H9 (cell line): ENCODE results near the gene LIAS. TPM values are rescaled to one million over a fixed set of nuclear protein-coding genes. Genes with fewer than 3 reads are reported as not detected.

ENCODE experiments used
- DNase-seq: peaks from one replicate; pipeline ENCODE4 v3.0.0-alpha.2; 2017
- H2AFZ ChIP-seq: one replicate; pipeline ENCODE4 v1.6.1; 2013; ENCODE audit warnings: mild to moderate bottlenecking, low read length, control low read depth, moderate library complexity
- H2AK5ac ChIP-seq: 2 replicates; pipeline ENCODE4 v1.6.1; 2013; ENCODE audit warnings: low read length, control low read depth, mixed read lengths; ENCODE audit not compliant: insufficient read length
- H2BK120ac ChIP-seq: one replicate; pipeline ENCODE4 v1.6.1; 2013; ENCODE audit warnings: low read depth, mild to moderate bottlenecking, low read length, control low read depth, inconsistent platforms; ENCODE audit not compliant: poor library complexity, severe bottlenecking
- H2BK12ac ChIP-seq: 2 replicates; pipeline ENCODE4 v1.6.1; 2013; ENCODE audit warnings: low read length, control low read depth, mixed read lengths, low read depth; ENCODE audit not compliant: insufficient read length
- H2BK15ac ChIP-seq: 2 replicates; pipeline ENCODE4 v1.6.1; 2013; ENCODE audit warnings: low read depth, low read length, control low read depth
- H2BK20ac ChIP-seq: one replicate; pipeline ENCODE4 v1.6.1; 2013; ENCODE audit warnings: low read depth, mild to moderate bottlenecking, low read length, control low read depth, inconsistent platforms; ENCODE audit not compliant: poor library complexity, severe bottlenecking
- H2BK5ac ChIP-seq: 2 replicates; pipeline ENCODE4 v1.6.1; 2013; ENCODE audit warnings: low read length, control low read depth, mixed read lengths; ENCODE audit not compliant: insufficient read length
- H3K14ac ChIP-seq: 2 replicates; pipeline ENCODE4 v1.6.1; 2013; ENCODE audit warnings: low read length, control low read depth; ENCODE audit not compliant: insufficient read depth
- H3K18ac ChIP-seq: 2 replicates; pipeline ENCODE4 v1.6.1; 2013; ENCODE audit warnings: low read depth, mild to moderate bottlenecking, mixed read lengths, low read length, control low read depth; ENCODE audit not compliant: insufficient read length
- H3K23ac ChIP-seq: 2 replicates; pipeline ENCODE4 v1.6.1; 2013; ENCODE audit warnings: low read length, control low read depth, mixed read lengths, low read depth; ENCODE audit not compliant: insufficient read length
- H3K23me2 ChIP-seq: 2 replicates; pipeline ENCODE4 v1.6.1; 2013; ENCODE audit warnings: low read depth, mild to moderate bottlenecking, mixed read lengths, low read length, control low read depth; ENCODE audit not compliant: insufficient read length, poor library complexity, severe bottlenecking
- H3K27ac ChIP-seq: 2 replicates; pipeline ENCODE4 v1.5.1; 2013; ENCODE audit warnings: low read length, control low read depth, mixed read lengths, low read depth; ENCODE audit not compliant: insufficient read length
- H3K27me3 ChIP-seq: 2 replicates; pipeline ENCODE4 v1.6.1; 2013; ENCODE audit warnings: low read length, control low read depth, inconsistent platforms; ENCODE audit not compliant: insufficient read depth
- H3K4ac ChIP-seq: 2 replicates; pipeline ENCODE4 v1.6.1; 2013; ENCODE audit warnings: low read depth, mild to moderate bottlenecking, control low read depth, inconsistent platforms, low read length, moderate library complexity
- H3K4me1 ChIP-seq: 2 replicates; pipeline ENCODE4 v1.6.1; 2013; ENCODE audit warnings: low read length, control low read depth, inconsistent platforms; ENCODE audit not compliant: insufficient read depth
- H3K4me2 ChIP-seq: 2 replicates; pipeline ENCODE4 v1.6.1; 2013; ENCODE audit warnings: low read length, control low read depth, mixed read lengths; ENCODE audit not compliant: insufficient read length, insufficient read depth
- H3K56ac ChIP-seq: 2 replicates; pipeline ENCODE4 v1.6.1; 2013; ENCODE audit warnings: low read depth, mild to moderate bottlenecking, mixed read lengths, low read length, control low read depth; ENCODE audit not compliant: insufficient read length
- H3K79me1 ChIP-seq: 2 replicates; pipeline ENCODE4 v1.6.1; 2013; ENCODE audit warnings: low read depth, mild to moderate bottlenecking, moderate library complexity, low read length, control low read depth, inconsistent platforms; ENCODE audit not compliant: insufficient read depth, poor library complexity, severe bottlenecking
- H3K79me2 ChIP-seq: 2 replicates; pipeline ENCODE4 v1.6.1; 2013; ENCODE audit warnings: low read length, control low read depth, inconsistent platforms; ENCODE audit not compliant: insufficient read depth
- H3K9ac ChIP-seq: 2 replicates; pipeline ENCODE4 v1.6.1; 2013; ENCODE audit warnings: low read length, control low read depth, mixed read lengths; ENCODE audit not compliant: insufficient read length; ENCODE audit errors: extremely low read depth
- H3K9me3 ChIP-seq: one replicate; pipeline ENCODE4 v1.6.1; 2013; ENCODE audit warnings: low read depth, low read length, inconsistent platforms; ENCODE audit not compliant: control insufficient read depth
- H3T11ph ChIP-seq: one replicate; pipeline ENCODE4 v1.6.1; 2013; ENCODE audit warnings: mild to moderate bottlenecking, low read length, control low read depth, inconsistent platforms
- H4K20me1 ChIP-seq: one replicate; pipeline ENCODE4 v1.6.1; 2013; ENCODE audit not compliant: control insufficient read depth, insufficient read length, insufficient read depth
- H4K5ac ChIP-seq: 2 replicates; pipeline ENCODE4 v1.6.1; 2013; ENCODE audit warnings: low read depth, mild to moderate bottlenecking, mixed read lengths, low read length, control low read depth; ENCODE audit not compliant: insufficient read length
- H4K8ac ChIP-seq: replicated peaks from 2 replicates; pipeline ENCODE4 v1.6.1; 2013; ENCODE audit warnings: low read length, control low read depth, mixed read lengths, low read depth; ENCODE audit not compliant: insufficient read length
- H4K91ac ChIP-seq: 2 replicates; pipeline ENCODE4 v1.6.1; 2013; ENCODE audit warnings: low read depth, mild to moderate bottlenecking, moderate library complexity, mixed read lengths, low read length, control low read depth; ENCODE audit not compliant: insufficient read length
- H3K27ac Mint-ChIP-seq, 3 experiments: 2 replicates in 2 of 3; 3 replicates in 1 of 3; pipeline ENCODE4 v1.8.0; 2020 to 2021; ENCODE audit warnings: mixed read lengths in 3 of 3, mild to moderate bottlenecking in 1 of 3, moderate library complexity in 1 of 3
- H3K27me3 Mint-ChIP-seq: 2 replicates; pipeline ENCODE4 v1.8.0; 2021; ENCODE audit warnings: low read depth, mild to moderate bottlenecking, moderate library complexity, mixed read lengths
- H3K36me3 Mint-ChIP-seq, 3 experiments: 2 replicates in 2 of 3; 3 replicates in 1 of 3; pipeline ENCODE4 v1.8.0; 2020 to 2021; ENCODE audit warnings: low read depth in 3 of 3, mixed read lengths in 3 of 3; ENCODE audit not compliant: insufficient read depth in 1 of 3
- H3K4me1 Mint-ChIP-seq, 2 experiments: 2 replicates each; pipeline ENCODE4 v1.8.0; 2020; ENCODE audit warnings: mixed read lengths in 2 of 2
- H3K4me3 Mint-ChIP-seq, 2 experiments: 2 replicates in 1 of 2; 3 replicates in 1 of 2; pipeline ENCODE4 v1.8.0; 2020 to 2021; ENCODE audit warnings: mild to moderate bottlenecking in 2 of 2, mixed read lengths in 2 of 2, moderate library complexity in 1 of 2
- H3K9me3 Mint-ChIP-seq, 2 experiments: 2 replicates in 1 of 2; 3 replicates in 1 of 2; pipeline ENCODE4 v1.8.0; 2020; ENCODE audit warnings: mild to moderate bottlenecking in 2 of 2, mixed read lengths in 2 of 2, moderate library complexity in 1 of 2
- WGBS: extraction: QIAGEN DNeasy Blood & Tissue Kit; methylation state at CpG from one replicate; pipeline ENCODE4 v1.1.7; 2013; ENCODE audit warnings: missing lambda C conversion rate, low lambda C conversion rate, mixed read lengths; ENCODE audit not compliant: insufficient read length; ENCODE audit errors: extremely low coverage; 5-methylcytosine and 5-hydroxymethylcytosine counted together
- microRNA-seq: library from miRNA; unstranded; fragments of <30 nt; microRNA quantifications from one replicate; pipeline ENCODE4, GENCODE V29; 2020; ENCODE audit warnings: borderline microRNAs expressed
- total RNA-seq: library from RNA; stranded (reverse); gene quantifications from 2 replicates; pipeline ENCODE4 v1.2.1, GENCODE V29; 2021
- TF ChIP-seq, protein P1 (sequence below): fragments of 200-600 bp; sonication (generic); conservative IDR thresholded peaks from 3 replicates; pipeline ENCODE4 v1.8.0; 2021; ENCODE audit warnings: antibody characterized with exemption, mild to moderate bottlenecking

The LIAS gene
- total RNA-seq, 1 experiment from 2014 or later, result 18.5 TPM

DNA sequence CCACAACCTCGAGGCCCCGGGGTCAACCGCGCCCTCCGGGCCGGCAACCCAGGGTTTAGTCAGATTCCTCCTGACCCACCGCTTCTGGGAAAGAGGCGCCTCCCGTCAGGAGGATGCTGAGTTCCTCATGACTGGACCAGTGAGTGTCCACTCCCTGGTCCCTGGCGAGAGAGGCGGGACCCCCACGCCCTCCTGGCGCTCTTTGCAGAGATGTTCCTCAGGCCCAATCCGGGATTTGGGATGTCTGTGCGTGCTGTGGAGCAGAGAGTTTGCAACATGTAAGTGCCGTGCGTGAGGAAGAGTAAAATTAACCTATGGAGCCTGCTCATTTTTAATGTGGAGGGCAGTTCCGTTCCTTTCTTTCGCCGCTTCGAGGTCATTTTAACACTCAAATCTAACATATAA lies 69.2 kb downstream of the LIAS start:
- Histone ChIP-seq H4K20me1 (no peaks in the 10 kb centered on the region), H2BK120ac (no peak overlapping the region), H2BK12ac (no peak overlapping the region), H2AK5ac (no peak overlapping the region), H3K9ac (peak overlapping the region; percentile 87), H3K23ac (no peak overlapping the region), H3K56ac (no peak overlapping the region), H4K8ac (no peak overlapping the region), H3K4me2 (peak overlapping the region; percentile 90), H3K79me1 (peaks cover 3% of the 10 kb centered on the region), H2BK5ac (no peak overlapping the region), H2BK20ac (no peak overlapping the region), H3K23me2 (peaks cover 9% of the 10 kb centered on the region), H4K91ac (no peak overlapping the region), H3K14ac (peak overlapping the region; percentile 68; the same call in 1 of the 2 replicates), H3K4ac (no peak overlapping the region), H3K9me3 (peaks cover 29% of the 10 kb centered on the region), H3K27me3 (no peaks in the 10 kb centered on the region), H3K27ac (no peak overlapping the region), H2AFZ (no peak overlapping the region), H3T11ph (no peak overlapping the region), H2BK15ac (no peak overlapping the region), H3K79me2 (peaks cover 7% of the 10 kb centered on the region; the same call in 1 of the 2 replicates), H4K5ac (no peak overlapping the region), H3K18ac (peak overlapping the region; percentile 25), H3K4me1 (no peaks in the 10 kb centered on the region)
- WGBS, result no CpG with 5 or more reads among the region's 21 CpGs
- Mint-ChIP-seq H3K27ac (peak overlapping the region; percentile 71 to 97 (median 92)), H3K27me3 (no peaks in the 10 kb centered on the region; the same call in 1 of the 2 replicates), H3K4me1 (peaks cover 12 to 15% of the 10 kb centered on the region in 2 experiments), H3K36me3 (peaks cover 40 to 50% (median 46%) of the 10 kb centered on the region in 3 experiments), H3K4me3 (peak overlapping the region; percentile 97 to 99), H3K9me3 (peaks cover 38 to 39% of the 10 kb centered on the region in 2 experiments)
- DNase-seq, result no peak
- TF ChIP-seq, protein P1, sequence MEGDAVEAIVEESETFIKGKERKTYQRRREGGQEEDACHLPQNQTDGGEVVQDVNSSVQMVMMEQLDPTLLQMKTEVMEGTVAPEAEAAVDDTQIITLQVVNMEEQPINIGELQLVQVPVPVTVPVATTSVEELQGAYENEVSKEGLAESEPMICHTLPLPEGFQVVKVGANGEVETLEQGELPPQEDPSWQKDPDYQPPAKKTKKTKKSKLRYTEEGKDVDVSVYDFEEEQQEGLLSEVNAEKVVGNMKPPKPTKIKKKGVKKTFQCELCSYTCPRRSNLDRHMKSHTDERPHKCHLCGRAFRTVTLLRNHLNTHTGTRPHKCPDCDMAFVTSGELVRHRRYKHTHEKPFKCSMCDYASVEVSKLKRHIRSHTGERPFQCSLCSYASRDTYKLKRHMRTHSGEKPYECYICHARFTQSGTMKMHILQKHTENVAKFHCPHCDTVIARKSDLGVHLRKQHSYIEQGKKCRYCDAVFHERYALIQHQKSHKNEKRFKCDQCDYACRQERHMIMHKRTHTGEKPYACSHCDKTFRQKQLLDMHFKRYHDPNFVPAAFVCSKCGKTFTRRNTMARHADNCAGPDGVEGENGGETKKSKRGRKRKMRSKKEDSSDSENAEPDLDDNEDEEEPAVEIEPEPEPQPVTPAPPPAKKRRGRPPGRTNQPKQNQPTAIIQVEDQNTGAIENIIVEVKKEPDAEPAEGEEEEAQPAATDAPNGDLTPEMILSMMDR, result no peak

Small RNA genes lying within 50 kb of the gene (microRNA-seq; reads per million reads assigned to microRNA genes)
- gene MIR5591, result not detected

Other genes with a start within 250 kb of the LIAS start
- 56.8 and 61.1 TPM in 2 replicates for gene RFC1, start 92.7 kb upstream of the LIAS start, total RNA-seq
- gene KLB, start 52.1 kb upstream of the LIAS start, total RNA-seq, result 0.07 TPM in 2 replicates
- 1,871 and 1,888 TPM in 2 replicates for gene RPL9, start 134 bp upstream of the LIAS start, total RNA-seq
- gene UGDH, start 68.4 kb downstream of the LIAS start, total RNA-seq, result 104 and 109 TPM in 2 replicates
- 19.4 and 21.3 TPM in 2 replicates for gene SMIM14, start 179.8 kb downstream of the LIAS start, total RNA-seq
- gene UBE2K, start 239.1 kb downstream of the LIAS start, total RNA-seq, result 151 TPM in 2 replicates